Measurements from ENCODE around the gene SIKE1.
A peak's percentile ranks its signal among the peaks of the same experiment; 100 is the strongest.
"Not testable (repeated sequence)": the region's sequence is repeated elsewhere in the genome, so short reads cannot be mapped to it uniquely, and the experiment has no call there.

Gene SIKE1

DNA sequence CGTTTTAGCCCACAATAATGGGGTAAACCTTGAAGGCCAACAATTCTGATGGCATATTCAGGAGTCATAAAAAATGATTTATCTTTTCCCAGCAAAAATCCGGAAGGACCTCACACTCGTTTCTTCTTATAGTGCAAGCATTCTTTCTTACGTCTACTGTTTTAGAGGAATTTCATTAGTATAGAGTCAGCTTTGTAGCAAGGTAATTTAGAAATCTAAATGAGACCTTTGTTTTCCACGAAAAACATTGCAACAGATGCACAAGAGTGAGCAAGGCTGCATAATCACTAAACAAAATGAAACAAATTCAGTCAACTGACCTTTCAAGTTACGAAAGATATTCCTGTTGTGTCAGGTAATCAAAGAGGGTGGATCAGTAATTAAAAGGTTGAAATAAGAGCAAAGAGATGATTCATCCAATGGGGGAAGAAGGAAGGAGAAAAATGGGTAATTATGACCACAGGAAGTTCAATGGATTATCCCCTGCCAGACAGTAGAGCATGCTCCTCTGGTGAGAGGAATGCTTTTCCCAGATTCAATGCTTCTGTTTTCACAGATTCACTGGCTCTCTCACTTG lies 22.1 kb downstream of the SIKE1 start:
- TF ChIP-seq, protein P1, sequence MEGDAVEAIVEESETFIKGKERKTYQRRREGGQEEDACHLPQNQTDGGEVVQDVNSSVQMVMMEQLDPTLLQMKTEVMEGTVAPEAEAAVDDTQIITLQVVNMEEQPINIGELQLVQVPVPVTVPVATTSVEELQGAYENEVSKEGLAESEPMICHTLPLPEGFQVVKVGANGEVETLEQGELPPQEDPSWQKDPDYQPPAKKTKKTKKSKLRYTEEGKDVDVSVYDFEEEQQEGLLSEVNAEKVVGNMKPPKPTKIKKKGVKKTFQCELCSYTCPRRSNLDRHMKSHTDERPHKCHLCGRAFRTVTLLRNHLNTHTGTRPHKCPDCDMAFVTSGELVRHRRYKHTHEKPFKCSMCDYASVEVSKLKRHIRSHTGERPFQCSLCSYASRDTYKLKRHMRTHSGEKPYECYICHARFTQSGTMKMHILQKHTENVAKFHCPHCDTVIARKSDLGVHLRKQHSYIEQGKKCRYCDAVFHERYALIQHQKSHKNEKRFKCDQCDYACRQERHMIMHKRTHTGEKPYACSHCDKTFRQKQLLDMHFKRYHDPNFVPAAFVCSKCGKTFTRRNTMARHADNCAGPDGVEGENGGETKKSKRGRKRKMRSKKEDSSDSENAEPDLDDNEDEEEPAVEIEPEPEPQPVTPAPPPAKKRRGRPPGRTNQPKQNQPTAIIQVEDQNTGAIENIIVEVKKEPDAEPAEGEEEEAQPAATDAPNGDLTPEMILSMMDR (conservative IDR thresholded peaks at IDR 0.05; ENCODE audit: low read depth, low read length): no peak
- no peak for DNase-seq (ENCODE audit: low read depth)
- peak overlapping the region; percentile 100 for H3K4me3 ChIP-seq (ENCODE audit: low read length)

- TF ChIP-seq, protein P1 (conservative IDR thresholded peaks at IDR 0.05; ENCODE audit: low read depth, low read length): peak; percentile 72
- peak; percentile 96 for DNase-seq (ENCODE audit: low read depth)
- H3K4me3 ChIP-seq (ENCODE audit: low read length): peak within 1 kb of the TSS; percentile 100
Measured at GRCh38 chr1:114757455-114758255, 22.8 kb downstream of the SIKE1 start, which contains the start of gene CSDE1. Gene CSDE1 (minus strand): TSS chr1:114757984. CDS start chr1:114739890, 18,094 bp downstream.

GRCh38 chr1:114756949-114757454 lies 23.5 kb downstream of the SIKE1 start:
- TF ChIP-seq, protein P1 (conservative IDR thresholded peaks at IDR 0.05; ENCODE audit: low read depth, low read length): no peak
- peak overlapping the region; percentile 100 for H3K4me3 ChIP-seq (ENCODE audit: low read length)
- DNase-seq (ENCODE audit: low read depth): no peak

GRCh38 chr1:114756009-114756892 lies 24.2 kb downstream of the SIKE1 start:
- no peak for DNase-seq (ENCODE audit: low read depth)
- peak overlapping the region; percentile 100 for H3K4me3 ChIP-seq (ENCODE audit: low read length)

DNA sequence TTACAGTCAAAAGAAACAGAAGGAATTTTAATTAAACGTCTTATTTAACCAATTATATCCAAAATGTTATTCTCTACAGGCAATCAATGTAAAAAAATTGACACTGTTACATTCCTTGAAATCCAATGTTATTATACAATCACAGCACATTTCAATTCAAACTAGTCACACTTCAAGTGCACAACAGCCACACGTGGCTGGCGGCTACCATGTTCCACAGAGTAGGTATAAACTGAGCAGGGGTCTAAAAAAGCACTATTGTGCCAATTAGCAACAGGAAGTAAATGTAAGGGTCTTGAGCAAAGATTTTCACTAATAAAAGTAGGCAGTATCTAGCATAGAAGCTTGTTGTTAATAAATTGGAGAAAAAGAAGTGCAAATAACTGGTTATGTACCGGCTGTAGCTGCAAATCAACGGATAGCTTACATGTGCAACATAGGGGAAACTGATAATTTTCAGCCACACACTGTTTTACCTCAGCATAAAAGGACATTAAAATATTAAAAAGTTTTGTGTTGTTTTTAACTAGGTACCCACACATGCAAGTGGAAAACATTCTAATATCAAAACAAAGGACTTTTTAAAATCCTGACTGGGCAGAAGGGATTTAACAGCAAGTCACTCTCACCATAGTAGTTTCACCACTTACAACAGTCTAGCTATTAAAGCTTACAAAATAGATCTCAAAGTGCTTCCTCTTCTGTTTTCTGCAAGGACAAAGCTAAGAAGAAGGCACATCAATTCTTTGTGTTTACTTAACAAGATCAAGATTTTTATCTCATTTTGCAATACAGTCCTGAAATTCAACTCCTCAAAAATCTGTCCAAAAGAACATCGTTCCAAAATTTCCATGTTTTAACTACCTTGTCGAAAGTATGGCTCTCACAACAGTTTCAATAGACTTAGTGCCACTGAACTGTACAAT lies 25.2 kb downstream of the SIKE1 start:
- H3K4me3 ChIP-seq (ENCODE audit: low read length): peak overlapping the region; percentile 100
- TF ChIP-seq, protein P1 (conservative IDR thresholded peaks at IDR 0.05; ENCODE audit: low read depth, low read length): no peak
- DNase-seq (ENCODE audit: low read depth): no peak

More at GRCh38 chr1:114756009-114756892, 24.2 kb downstream of the SIKE1 start:
- TF ChIP-seq, protein P1 (conservative IDR thresholded peaks at IDR 0.05; ENCODE audit: low read depth, low read length): no peak

DNA sequence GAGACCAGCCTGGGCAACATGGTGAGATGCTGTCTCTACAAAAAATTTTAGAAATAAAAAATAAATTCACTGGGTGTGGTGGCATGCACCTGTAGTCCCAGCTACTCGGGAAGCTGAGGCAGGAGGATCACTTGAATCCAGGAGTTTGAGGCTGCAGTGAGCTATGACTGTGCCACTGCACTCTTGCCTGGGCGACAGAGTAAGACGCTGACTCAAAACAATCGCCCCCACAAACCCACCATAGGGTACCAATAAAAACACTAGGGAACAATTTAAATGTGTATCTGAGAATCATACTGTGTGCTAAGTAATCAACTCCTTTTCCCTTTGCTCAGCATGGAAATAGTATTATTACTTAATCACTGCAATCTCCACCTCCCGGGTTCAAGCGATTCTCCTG lies 26.8 kb downstream of the SIKE1 start:
- not testable (repeated sequence) for DNase-seq (ENCODE audit: low read depth); H3K4me3 ChIP-seq (ENCODE audit: low read length)

Measured in retinal pigment epithelial cell (primary cell).